ENCODE measurements around the gene SLC38A10. TPM values are rescaled to one million over a fixed set of nuclear protein-coding genes. Genes with fewer than 3 reads are reported as not detected.

Gene SLC38A10
- polyA plus RNA-seq, 1 of the 3 experiments (the other 2 are of a cell fraction): 82.2 TPM

- ChIA-PET CTCF (interaction anchor here (1.0 to 3.2 kb wide), 4 partner anchors 19 to 112 kb away, joined by 3 to 19 read pairs (median 7); no protein-coding TSS in a partner anchor), POLR2A (no interaction called here)
- H4K20me1 ChIP-seq (ENCODE audit: insufficient read depth): no peaks in the 10 kb centered on the region
- TF ChIP-seq FOSL2 (IDR thresholded peaks at IDR 0.05; ENCODE audit: borderline replicate concordance, low read depth): no peak
- TF ChIP-seq FOXM1 (IDR thresholded peaks at IDR 0.05; ENCODE audit: low read depth): no peak
- no peak for TF ChIP-seq SIN3A (IDR thresholded peaks at IDR 0.05; ENCODE audit: borderline replicate concordance, low read depth, low read length)
- TF ChIP-seq IRF3 (IDR thresholded peaks at IDR 0.05; ENCODE audit: low read depth, low read length): no peak
- no peak for TF ChIP-seq MEF2A (IDR thresholded peaks at IDR 0.05; ENCODE audit: borderline replicate concordance, low read depth)
- no peak for TF ChIP-seq TEAD4 (IDR thresholded peaks at IDR 0.05; ENCODE audit: borderline replicate concordance, insufficient read depth)
- no peak for TF ChIP-seq ELF1 (IDR thresholded peaks at IDR 0.05)
- no peak for TF ChIP-seq MAX (IDR thresholded peaks at IDR 0.05; ENCODE audit: low read depth)
- TF ChIP-seq CHD2 (IDR thresholded peaks at IDR 0.05; ENCODE audit: low read length, partially characterized antibody): no peak
- TF ChIP-seq RFX5 (IDR thresholded peaks at IDR 0.05; ENCODE audit: low read length): no peak
- no peak for TF ChIP-seq POLR2AphosphoS5 (IDR thresholded peaks at IDR 0.05; ENCODE audit: low read depth, low read length)
- no peak for TF ChIP-seq RCOR1 (IDR thresholded peaks at IDR 0.05; ENCODE audit: low read length)
- no peak for TF ChIP-seq SMC3 (IDR thresholded peaks at IDR 0.05; ENCODE audit: low read depth, low read length)
- TF ChIP-seq USF2 (IDR thresholded peaks at IDR 0.05; ENCODE audit: borderline replicate concordance, low read depth, low read length): no peak
- TF ChIP-seq RXRA (IDR thresholded peaks at IDR 0.05; ENCODE audit: borderline replicate concordance, low read depth): no peak
- TF ChIP-seq REST (IDR thresholded peaks at IDR 0.05; ENCODE audit: low read depth, low read length): no peak
- TF ChIP-seq GATA2 (CRISPR knock-in tag; IDR thresholded peaks at IDR 0.05): no peak
- TF ChIP-seq JUND (IDR thresholded peaks at IDR 0.05): no peak
- H3K27me3 ChIP-seq (ENCODE audit: insufficient read depth): no peaks in the 10 kb centered on the region
- 96% methylated on average over 20 of the region's 24 CpGs for WGBS (ENCODE audit: low lambda C conversion rate)
- peaks cover 7 to 16% of the 10 kb centered on the region in 2 experiments; a peak in 3 of 4 replicates for H3K4me1 ChIP-seq (ENCODE audit: control insufficient read depth in 1 of 2, insufficient read depth in 2 of 2, low read depth in 1 of 2, low read length in 1 of 2)
- no peaks in the 10 kb centered on the region for H3K9me3 ChIP-seq
- H3K9me2 ChIP-seq: no peaks in the 10 kb centered on the region
- peaks cover 17% of the 10 kb centered on the region for H3K79me2 ChIP-seq (ENCODE audit: insufficient read depth)
- no peak overlapping the region for H3K27ac ChIP-seq (ENCODE audit: low read depth in 2 of 2, low read length in 1 of 2)
- peaks cover 0 to 2% of the 10 kb centered on the region in 2 experiments for H3K36me3 ChIP-seq (replicated peaks in 1 of 2; ENCODE audit: control insufficient read depth in 1 of 2, insufficient read depth in 2 of 2, low read length in 1 of 2)
- H3F3A ChIP-seq (replicated peaks; ENCODE audit: insufficient read depth): peaks cover 6% of the 10 kb centered on the region
- no peak overlapping the region for H3K4me2 ChIP-seq
- DNase-seq: no peak
- H2AFZ ChIP-seq (ENCODE audit: low read depth): no peak overlapping the region
- no peak overlapping the region for H3K4me3 ChIP-seq (ENCODE audit: low read depth in 2 of 2, low read length in 1 of 2)
- no peak overlapping the region for H3K9ac ChIP-seq
Observed at GRCh38 chr17:81219476-81220180, 75.5 kb downstream of the SLC38A10 start.

Measured in SK-N-SH (cell line).